Stimulated activated CD4-positive, alpha-beta T cell treated with anti-CD3 and anti-CD28 coated beads, TNF-alpha, amount 100 ng/mL, for 48 hours (primary cell): ENCODE results near the gene KCNIP1.

Experiments
- DNase-seq, 3 donors: peaks; one replicate each; pipeline ENCODE4 v3.0.0-alpha.2; 2020; ENCODE audit warnings: low read depth in 3 of 3

The KCNIP1 gene

GRCh38 chr5:170711300-170711699, 207.5 kb downstream of the KCNIP1 start:
- no peak for DNase-seq

- no peak for DNase-seq
Observed at GRCh38 chr5:170715141-170715540, 211.3 kb downstream of the KCNIP1 start.

GRCh38 chr5:170716396-170716795, 212.6 kb downstream of the KCNIP1 start:
- no peak for DNase-seq

- DNase-seq, result no peak
Observed at GRCh38 chr5:170719551-170719950, 215.7 kb downstream of the KCNIP1 start.

GRCh38 chr5:170720179-170720578, 216.4 kb downstream of the KCNIP1 start:
- no peak for DNase-seq

- DNase-seq, result no peak
Observed at GRCh38 chr5:170720984-170721383, 217.2 kb downstream of the KCNIP1 start.

- no peak for DNase-seq
Observed at GRCh38 chr5:170721681-170722080, 217.9 kb downstream of the KCNIP1 start.

- DNase-seq, result no peak
Observed at GRCh38 chr5:170722316-170722715, 218.5 kb downstream of the KCNIP1 start.

GRCh38 chr5:170731052-170731451, 227.2 kb downstream of the KCNIP1 start:
- no peak for DNase-seq

- DNase-seq, result no peak
Observed at GRCh38 chr5:170732685-170733084, 228.9 kb downstream of the KCNIP1 start.

GRCh38 chr5:170736966-170737365, 233.1 kb downstream of the KCNIP1 start:
- DNase-seq, result no peak

- no peak for DNase-seq
Observed at GRCh38 chr5:170737591-170737990, 233.8 kb downstream of the KCNIP1 start.

- DNase-seq, result no peak
Observed at GRCh38 chr5:170738840-170739239, 235.0 kb downstream of the KCNIP1 start.

- no peak for DNase-seq
Observed at GRCh38 chr5:170739446-170739845, 235.6 kb downstream of the KCNIP1 start.

- no peak for DNase-seq
Observed at GRCh38 chr5:170740551-170741205, 236.9 kb downstream of the KCNIP1 start.

- no peak for DNase-seq
Observed at GRCh38 chr5:170741801-170742200, 238.0 kb downstream of the KCNIP1 start.

GRCh38 chr5:170743876-170744212, 240.0 kb downstream of the KCNIP1 start:
- no peak for DNase-seq

GRCh38 chr5:170745481-170746071, 241.8 kb downstream of the KCNIP1 start:
- DNase-seq, result no peak

- no peak for DNase-seq
Observed at GRCh38 chr5:170746075-170746960, 242.5 kb downstream of the KCNIP1 start.

- no peak for DNase-seq
Observed at GRCh38 chr5:170746961-170747340, 243.1 kb downstream of the KCNIP1 start.

GRCh38 chr5:170747357-170747756, 243.5 kb downstream of the KCNIP1 start:
- DNase-seq, result no peak

- no peak for DNase-seq
Observed at GRCh38 chr5:170747851-170748250, 244.0 kb downstream of the KCNIP1 start.

- no peak for DNase-seq
Observed at GRCh38 chr5:170748951-170749471, 245.2 kb downstream of the KCNIP1 start.
